Fibroblast of villous mesenchyme (primary cell): Measurements from ENCODE around the gene FTMT. TPM values are rescaled to one million over a fixed set of nuclear protein-coding genes. Genes with fewer than 3 reads are reported as not detected.

Source experiments
- DNase-seq: peaks from one replicate; pipeline ENCODE4 v3.0.0-alpha.2; 2010; ENCODE audit warnings: low read depth
- H3K4me3 ChIP-seq: 2 replicates; pipeline ENCODE4 v1.5.1; 2011; ENCODE audit warnings: low read depth, mild to moderate bottlenecking, low read length
- CTCF ChIP-seq: IDR thresholded peaks from 2 replicates; pipeline ENCODE4 v1.5.1; 2012; ENCODE audit warnings: low read depth, mild to moderate bottlenecking, low read length; ENCODE audit not compliant: insufficient read depth
- total RNA-seq: library from RNA; depleted of rRNA; stranded (reverse); fragments of >200 nt; gene quantifications from 2 replicates; pipeline ENCODE4 v1.2.3, GENCODE V29; 2012

The FTMT gene
- total RNA-seq, 1 donor, result not detected

- DNase-seq, result no peak
- TF ChIP-seq CTCF, result no peak
- no peak overlapping the region for H3K4me3 ChIP-seq
Measured at GRCh38 chr5:121872856-121873255, 21.2 kb downstream of the FTMT start.

GRCh38 chr5:121873409-121873808 is 21.7 kb downstream of the FTMT start:
- TF ChIP-seq CTCF, result no peak
- no peak for DNase-seq
- H3K4me3 ChIP-seq, result no peak overlapping the region

DNA sequence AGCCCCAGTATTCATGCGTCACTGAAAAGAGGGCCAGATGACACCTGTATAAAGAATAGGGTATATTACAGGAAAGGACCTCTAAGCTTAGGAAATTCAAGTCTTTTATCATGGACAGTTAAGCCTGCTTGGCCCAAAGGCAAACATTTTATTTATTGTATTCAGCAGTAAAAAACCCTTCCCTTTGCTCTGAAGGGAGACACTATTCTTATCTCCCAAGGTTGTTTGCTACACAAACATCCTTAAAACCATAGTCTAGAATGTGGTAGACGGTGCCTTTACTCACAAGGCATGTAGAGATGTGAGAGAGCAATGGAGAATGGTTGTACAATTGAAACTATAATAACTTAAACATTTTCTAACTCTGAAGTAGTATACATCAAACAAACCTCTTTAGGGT is 33.9 kb downstream of the FTMT start:
- DNase-seq, result no peak
- no peak for TF ChIP-seq CTCF
- no peak overlapping the region for H3K4me3 ChIP-seq

- peak; percentile 0 for DNase-seq
- no peak overlapping the region for H3K4me3 ChIP-seq
- no peak for TF ChIP-seq CTCF
Measured at GRCh38 chr5:121887727-121888126, 36.0 kb downstream of the FTMT start.

- no peak for TF ChIP-seq CTCF
- no peak for DNase-seq
- H3K4me3 ChIP-seq, result no peak overlapping the region
Measured at GRCh38 chr5:121890297-121890858, 38.7 kb downstream of the FTMT start.

DNA sequence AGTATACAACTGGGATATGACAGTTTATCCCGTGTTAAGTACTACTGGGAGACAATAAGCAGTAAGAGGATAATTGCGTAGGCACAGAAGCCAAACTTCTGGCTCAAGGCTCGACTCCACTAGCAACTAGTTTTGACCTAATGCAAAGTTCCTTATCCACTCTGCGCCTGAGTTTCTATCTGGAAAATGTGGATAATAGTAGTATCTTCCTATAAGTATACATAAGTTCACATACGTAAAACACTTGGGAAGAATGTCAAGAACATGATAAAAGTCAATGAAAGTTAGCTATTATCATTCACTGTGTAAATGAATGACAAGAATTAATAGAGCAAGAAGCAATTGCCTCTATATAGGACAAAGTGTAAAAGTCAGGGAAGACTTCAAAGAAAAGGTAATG is 45.7 kb downstream of the FTMT start:
- no peak for TF ChIP-seq CTCF
- DNase-seq, result no peak
- no peak overlapping the region for H3K4me3 ChIP-seq

DNA sequence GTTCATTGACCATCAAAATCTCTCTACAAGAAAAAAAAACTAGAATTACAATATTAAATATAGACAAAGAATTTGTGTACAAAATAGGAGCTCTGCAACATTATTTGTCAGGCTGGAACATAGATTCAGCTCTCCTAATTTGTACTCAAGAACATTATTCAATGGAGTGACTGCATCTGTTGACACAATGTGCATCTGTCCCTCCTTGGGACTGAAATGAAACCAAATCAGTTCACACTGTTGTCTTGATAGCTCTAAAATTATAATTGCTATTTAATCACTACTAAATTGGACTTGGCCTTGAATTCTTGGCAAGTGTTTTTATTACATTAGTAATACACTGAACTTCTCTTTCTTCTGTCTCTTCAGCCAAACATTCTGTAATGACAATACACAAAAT is 47.7 kb downstream of the FTMT start:
- DNase-seq, result no peak
- H3K4me3 ChIP-seq, result no peak overlapping the region
- no peak for TF ChIP-seq CTCF

Other genes with a start within 250 kb of the FTMT start
- 14.2 and 25.5 TPM in 2 replicates for gene SRFBP1, start 110.1 kb downstream of the FTMT start, total RNA-seq
- gene LOX, start 226.4 kb downstream of the FTMT start, total RNA-seq, result 91.1 and 131 TPM in 2 replicates